GM19025 (cell line): ENCODE data around the gene SLC24A5.

Source experiments
- ATAC-seq: cut with Tn5 transposase; IDR thresholded peaks from one replicate; pipeline ENCODE4 v1.9.1; 2021; ENCODE audit warnings: mild to moderate bottlenecking, low read depth, moderate library complexity; ENCODE audit not compliant: unreplicated experiment

Gene SLC24A5

GRCh38 chr15:48120745-48121144 lies at the start of gene SLC24A5:
Gene SLC24A5 (plus strand): TSS chr15:48120990. CDS start chr15:48121045, 55 bp downstream.
- ATAC-seq = no peak

GRCh38 chr15:48072941-48073340 lies 47.8 kb upstream of the SLC24A5 start:
- no peak for ATAC-seq

- ATAC-seq = no peak
These were observed 46.9 kb upstream of the SLC24A5 start for GRCh38 chr15:48073881-48074280.

GRCh38 chr15:48076454-48076853 lies 44.3 kb upstream of the SLC24A5 start:
- no peak for ATAC-seq

- ATAC-seq = no peak
These were observed 43.1 kb upstream of the SLC24A5 start for GRCh38 chr15:48077616-48078184.

GRCh38 chr15:48084759-48085590 lies 35.8 kb upstream of the SLC24A5 start:
- no peak for ATAC-seq

GRCh38 chr15:48085591-48085930 lies 35.2 kb upstream of the SLC24A5 start:
- no peak for ATAC-seq

- ATAC-seq = no peak
These were observed 34.7 kb upstream of the SLC24A5 start for GRCh38 chr15:48086133-48086532.

GRCh38 chr15:48086576-48086975 lies 34.2 kb upstream of the SLC24A5 start:
- ATAC-seq = no peak

- no peak for ATAC-seq
These were observed 32.9 kb upstream of the SLC24A5 start for GRCh38 chr15:48087844-48088243.

- ATAC-seq = peak; percentile 71
These were observed 31.1 kb upstream of the SLC24A5 start for GRCh38 chr15:48089702-48090101.

GRCh38 chr15:48090115-48090514 lies 30.7 kb upstream of the SLC24A5 start:
- no peak for ATAC-seq

GRCh38 chr15:48090666-48091065 lies 30.1 kb upstream of the SLC24A5 start:
- no peak for ATAC-seq

- no peak for ATAC-seq
These were observed 29.3 kb upstream of the SLC24A5 start for GRCh38 chr15:48091522-48091921.

GRCh38 chr15:48096355-48096786 lies 24.4 kb upstream of the SLC24A5 start:
- peak; percentile 85 for ATAC-seq

- no peak for ATAC-seq
These were observed 24.0 kb upstream of the SLC24A5 start for GRCh38 chr15:48096813-48097212.

- no peak for ATAC-seq
These were observed 23.5 kb upstream of the SLC24A5 start for GRCh38 chr15:48097264-48097663.

GRCh38 chr15:48101376-48101961 lies 19.3 kb upstream of the SLC24A5 start:
- no peak for ATAC-seq

GRCh38 chr15:48102167-48102566 lies 18.6 kb upstream of the SLC24A5 start:
- no peak for ATAC-seq

- ATAC-seq = no peak
These were observed 17.1 kb upstream of the SLC24A5 start for GRCh38 chr15:48103647-48104046.

- ATAC-seq = no peak
These were observed 14.9 kb upstream of the SLC24A5 start for GRCh38 chr15:48105936-48106335.

- no peak for ATAC-seq
These were observed 11.6 kb upstream of the SLC24A5 start for GRCh38 chr15:48109212-48109611.
